AG04449 (cell line): ENCODE data around the gene SYNDIG1.

ENCODE experiments used
- CTCF ChIA-PET: fragments of 350-600 bp; formaldehyde crosslinking; extraction: SDS; loops from one replicate; lab custom pipeline; 2021; ENCODE audit warnings: antibody characterized with exemption; lab: Yijun Ruan, JAX
- POLR2A ChIA-PET: fragments of 400-600, 350-600 bp; formaldehyde crosslinking; extraction: SDS; loops from one replicate; lab custom pipeline; 2020; ENCODE audit warnings: antibody characterized with exemption, inconsistent platforms; lab: Yijun Ruan, JAX
- DNase-seq: peaks from one replicate; pipeline ENCODE4 v3.0.0-alpha.2; 2010; ENCODE audit warnings: low read depth, low spot score
- H3K4me3 ChIP-seq: 2 replicates; pipeline ENCODE4 v1.5.1; 2011; ENCODE audit warnings: low read depth, mild to moderate bottlenecking, control low read depth, low read length
- TF ChIP-seq, protein P1 (sequence below): IDR thresholded peaks from one replicate; pipeline ENCODE4 v1.5.1; 2011; ENCODE audit warnings: mild to moderate bottlenecking, moderate library complexity, low read length, control low read depth, inconsistent platforms; ENCODE audit not compliant: insufficient read depth; ENCODE audit errors: missing control alignments

The SYNDIG1 gene

GRCh38 chr20:24585796-24586522, 116.5 kb downstream of the SYNDIG1 start:
- no peak overlapping the region for H3K4me3 ChIP-seq
- TF ChIP-seq, protein P1, sequence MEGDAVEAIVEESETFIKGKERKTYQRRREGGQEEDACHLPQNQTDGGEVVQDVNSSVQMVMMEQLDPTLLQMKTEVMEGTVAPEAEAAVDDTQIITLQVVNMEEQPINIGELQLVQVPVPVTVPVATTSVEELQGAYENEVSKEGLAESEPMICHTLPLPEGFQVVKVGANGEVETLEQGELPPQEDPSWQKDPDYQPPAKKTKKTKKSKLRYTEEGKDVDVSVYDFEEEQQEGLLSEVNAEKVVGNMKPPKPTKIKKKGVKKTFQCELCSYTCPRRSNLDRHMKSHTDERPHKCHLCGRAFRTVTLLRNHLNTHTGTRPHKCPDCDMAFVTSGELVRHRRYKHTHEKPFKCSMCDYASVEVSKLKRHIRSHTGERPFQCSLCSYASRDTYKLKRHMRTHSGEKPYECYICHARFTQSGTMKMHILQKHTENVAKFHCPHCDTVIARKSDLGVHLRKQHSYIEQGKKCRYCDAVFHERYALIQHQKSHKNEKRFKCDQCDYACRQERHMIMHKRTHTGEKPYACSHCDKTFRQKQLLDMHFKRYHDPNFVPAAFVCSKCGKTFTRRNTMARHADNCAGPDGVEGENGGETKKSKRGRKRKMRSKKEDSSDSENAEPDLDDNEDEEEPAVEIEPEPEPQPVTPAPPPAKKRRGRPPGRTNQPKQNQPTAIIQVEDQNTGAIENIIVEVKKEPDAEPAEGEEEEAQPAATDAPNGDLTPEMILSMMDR, result no peak
- no peak for DNase-seq
- CTCF ChIA-PET, result interaction anchor here (1.0 kb wide), 1 partner anchor 9 kb away, joined by 3 read pairs; no protein-coding TSS in a partner anchor
- POLR2A ChIA-PET, result no interaction called here

GRCh38 chr20:24586523-24586840, 117.1 kb downstream of the SYNDIG1 start:
- ChIA-PET CTCF (interaction anchor here (1.0 kb wide), 1 partner anchor 9 kb away, joined by 3 read pairs; no protein-coding TSS in a partner anchor), POLR2A (no interaction called here)
- TF ChIP-seq, protein P1, result no peak
- no peak for DNase-seq
- no peak overlapping the region for H3K4me3 ChIP-seq

DNA sequence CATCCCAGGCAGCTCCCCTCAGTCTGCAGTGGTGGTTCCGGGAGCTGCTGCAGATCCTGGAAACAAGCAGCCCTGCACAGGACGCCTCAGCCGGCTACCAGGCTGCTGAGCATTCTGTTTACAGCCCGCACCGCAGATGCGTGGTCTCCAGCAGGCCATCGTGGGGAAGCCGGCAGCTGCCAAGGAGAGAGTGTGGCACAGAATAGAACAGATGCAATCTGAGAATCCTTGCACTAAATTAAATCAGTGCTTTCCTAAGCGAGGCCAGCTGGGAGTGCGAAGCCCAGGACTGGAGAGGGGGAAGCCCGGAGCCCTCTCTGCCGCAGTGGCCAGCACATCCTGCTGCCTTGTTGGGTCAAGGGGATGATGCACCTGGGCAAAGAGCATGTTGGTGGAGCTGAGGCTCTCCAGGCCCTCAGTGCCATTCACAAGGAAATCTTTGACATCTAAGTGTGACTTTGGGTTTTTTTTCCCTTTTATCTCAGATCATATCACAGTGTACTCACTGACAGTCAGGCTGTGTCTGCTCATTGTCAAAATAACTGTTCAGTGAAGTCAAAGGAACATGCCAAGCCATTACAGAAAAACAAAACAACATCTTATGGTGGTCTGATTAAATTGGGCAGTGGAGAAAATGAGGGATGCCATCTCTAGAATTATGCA, 118.1 kb downstream of the SYNDIG1 start:
- POLR2A ChIA-PET, result no interaction called here
- CTCF ChIA-PET, result interaction anchor here (1.4 kb wide), 1 partner anchor 21 kb away, joined by 3 read pairs; no protein-coding TSS in a partner anchor

GRCh38 chr20:24588047-24588635, 118.7 kb downstream of the SYNDIG1 start:
- ChIA-PET POLR2A (no interaction called here), CTCF (interaction anchor here (1.4 kb wide), 1 partner anchor 20 kb away, joined by 3 read pairs; no protein-coding TSS in a partner anchor)
- H3K4me3 ChIP-seq, result no peak overlapping the region
- no peak for DNase-seq
- TF ChIP-seq, protein P1, result no peak

More for the DNA sequence above, 118.1 kb downstream of the SYNDIG1 start:
- DNase-seq, result no peak
- TF ChIP-seq, protein P1, result no peak
- no peak overlapping the region for H3K4me3 ChIP-seq

GRCh38 chr20:24588725-24589340, 119.4 kb downstream of the SYNDIG1 start:
- CTCF ChIA-PET, result interaction anchor here (1.4 kb wide), 1 partner anchor 14 kb away, joined by 3 read pairs; no protein-coding TSS in a partner anchor
- DNase-seq, result no peak
- TF ChIP-seq, protein P1, result no peak
- POLR2A ChIA-PET, result interaction anchor here (0.6 kb wide), 1 partner anchor 17 kb away, joined by 3 read pairs; no protein-coding TSS in a partner anchor
- H3K4me3 ChIP-seq, result no peak overlapping the region
